Neutrophil (primary cell): ENCODE measurements around the gene OTULINL.
"Not testable (repeated sequence)": the region's sequence is repeated elsewhere in the genome, so short reads cannot be mapped to it uniquely, and the experiment has no call there.

Experiments
- H3K27ac ChIP-seq: fragments of 200-600 bp; sonication (generic); 2 replicates; pipeline ENCODE4 v1.5.1; 2016; ENCODE audit warnings: mild to moderate bottlenecking, moderate library complexity
- H3K27me3 ChIP-seq: fragments of 200-600 bp; sonication (generic); 2 replicates; pipeline ENCODE4 v1.6.0; 2016; ENCODE audit warnings: mild to moderate bottlenecking
- H3K36me3 ChIP-seq: fragments of 200-600 bp; sonication (generic); 2 replicates; pipeline ENCODE4 v1.5.1; 2017
- H3K4me1 ChIP-seq, 2 experiments: fragments of 200-600 bp in 1 of 2; sonication (generic) in 1 of 2; 1 replicate in 1 of 2; 2 replicates in 1 of 2; pipeline versions ENCODE4 v1.5.1 to v1.6.1; 2013 to 2016; ENCODE audit warnings: low read depth in 1 of 2, low read length in 1 of 2, mild to moderate bottlenecking in 1 of 2, moderate library complexity in 1 of 2; ENCODE audit not compliant: control insufficient read depth in 1 of 2, insufficient read depth in 1 of 2
- H3K4me3 ChIP-seq, 2 experiments: fragments of 200-600 bp in 1 of 2; sonication (generic) in 1 of 2; 1 replicate in 1 of 2; 2 replicates in 1 of 2; pipeline ENCODE4 v1.5.1; 2013 to 2016; ENCODE audit warnings: low read depth in 1 of 2, low read length in 1 of 2, mild to moderate bottlenecking in 1 of 2, moderate library complexity in 1 of 2
- H3K9me3 ChIP-seq: fragments of 200-600 bp; sonication (generic); 2 replicates; pipeline ENCODE4 v1.5.1; 2016
- CTCF ChIP-seq: fragments of 200-600 bp; sonication (generic); IDR thresholded peaks from 2 replicates; pipeline ENCODE4 v1.5.1; 2016; ENCODE audit warnings: antibody characterized with exemption

The OTULINL gene

GRCh38 chr5:14547666-14548065, 33.9 kb upstream of the OTULINL start:
- TF ChIP-seq CTCF: no peak
- Histone ChIP-seq H3K27ac (peak overlapping the region; percentile 80), H3K4me1 (peaks cover 94 to 98% of the 10 kb centered on the region in 2 experiments), H3K9me3 (no peaks in the 10 kb centered on the region), H3K27me3 (no peaks in the 10 kb centered on the region), H3K4me3 (peak overlapping the region in 1 of 2 experiments; percentile 6), H3K36me3 (no peaks in the 10 kb centered on the region)

DNA sequence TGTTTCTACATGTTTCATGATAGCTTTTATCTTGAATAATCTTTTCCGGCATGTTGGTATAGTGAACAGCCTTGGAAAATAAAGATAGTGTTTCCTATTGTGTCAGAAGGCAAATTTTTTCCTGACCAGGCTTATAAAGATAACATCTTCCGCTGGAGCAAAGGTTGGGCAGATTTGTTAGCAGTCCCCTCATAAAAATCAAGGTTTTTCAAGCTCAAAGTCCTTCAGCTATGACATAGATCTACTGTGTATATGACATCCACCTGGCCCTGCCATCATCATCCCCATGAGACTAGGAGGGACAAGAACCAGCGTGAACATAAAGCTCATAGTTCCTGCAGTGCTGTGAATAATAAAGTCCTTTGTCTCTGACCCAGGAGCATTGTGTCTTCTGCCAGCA, 30.4 kb upstream of the OTULINL start:
- Histone ChIP-seq H3K4me1 (peaks cover 62 to 64% of the 10 kb centered on the region in 2 experiments), H3K4me3 (no peak overlapping the region), H3K9me3 (no peaks in the 10 kb centered on the region), H3K27me3 (no peaks in the 10 kb centered on the region), H3K36me3 (no peaks in the 10 kb centered on the region), H3K27ac (peak overlapping the region; percentile 47)
- no peak for TF ChIP-seq CTCF

DNA sequence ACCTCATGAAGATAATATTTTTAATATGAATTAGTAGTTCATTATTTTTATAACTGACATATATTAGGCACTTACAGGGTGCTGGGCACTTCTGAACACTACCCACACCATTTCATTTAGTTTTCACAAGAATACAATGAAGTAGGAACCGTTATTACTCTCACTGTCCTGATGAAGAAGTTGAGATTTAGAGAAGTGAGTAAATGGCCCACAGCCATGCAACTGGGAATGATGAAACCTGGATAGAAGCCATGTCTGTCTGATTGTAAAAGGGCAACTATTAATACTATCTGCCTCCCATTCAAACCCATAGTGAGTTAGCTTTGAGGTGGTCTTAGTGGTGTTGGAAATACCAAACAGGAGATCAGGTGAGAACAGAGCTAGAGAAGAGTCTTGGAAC, 29.6 kb upstream of the OTULINL start:
- no peaks in the 10 kb centered on the region for H3K27me3 ChIP-seq
- H3K4me3 ChIP-seq: no peak overlapping the region
- peak overlapping the region; percentile 47 for H3K27ac ChIP-seq
- no peaks in the 10 kb centered on the region for H3K9me3 ChIP-seq
- TF ChIP-seq CTCF: no peak
- H3K36me3 ChIP-seq: no peaks in the 10 kb centered on the region
- peaks cover 54 to 56% of the 10 kb centered on the region in 2 experiments for H3K4me1 ChIP-seq

DNA sequence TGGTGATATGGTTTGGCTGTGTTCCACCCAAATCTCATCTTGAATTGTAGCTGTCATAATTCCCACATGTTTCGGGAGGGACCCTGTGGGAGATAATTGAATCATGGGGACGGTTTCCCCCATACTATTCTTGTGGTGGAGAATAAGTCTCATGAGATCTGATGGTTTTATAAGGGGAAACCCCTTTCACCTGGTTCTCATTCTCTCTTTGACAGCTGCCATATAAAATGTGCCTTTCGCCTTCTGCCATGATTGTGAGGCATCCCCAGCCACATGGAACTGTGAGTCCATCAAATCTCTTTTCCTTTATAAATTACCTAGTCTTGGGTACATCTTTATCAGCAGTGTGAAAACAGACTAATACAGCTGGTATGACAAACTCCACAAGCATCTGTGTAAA, 27.3 kb upstream of the OTULINL start:
- not testable (repeated sequence) for H3K4me3 ChIP-seq, H3K36me3 ChIP-seq, H3K9me3 ChIP-seq, H3K27ac ChIP-seq, H3K27me3 ChIP-seq
- H3K4me1 ChIP-seq: peaks cover 52 to 54% of the 10 kb centered on the region in 2 experiments

- Histone ChIP-seq H3K27ac (no peak overlapping the region), H3K4me1 (peaks cover 52 to 56% of the 10 kb centered on the region in 2 experiments), H3K4me3 (no peak overlapping the region), H3K36me3 (no peaks in the 10 kb centered on the region), H3K27me3 (no peaks in the 10 kb centered on the region), H3K9me3 (no peaks in the 10 kb centered on the region)
- no peak for TF ChIP-seq CTCF
Measured at GRCh38 chr5:14556015-14556414, 25.6 kb upstream of the OTULINL start.

DNA sequence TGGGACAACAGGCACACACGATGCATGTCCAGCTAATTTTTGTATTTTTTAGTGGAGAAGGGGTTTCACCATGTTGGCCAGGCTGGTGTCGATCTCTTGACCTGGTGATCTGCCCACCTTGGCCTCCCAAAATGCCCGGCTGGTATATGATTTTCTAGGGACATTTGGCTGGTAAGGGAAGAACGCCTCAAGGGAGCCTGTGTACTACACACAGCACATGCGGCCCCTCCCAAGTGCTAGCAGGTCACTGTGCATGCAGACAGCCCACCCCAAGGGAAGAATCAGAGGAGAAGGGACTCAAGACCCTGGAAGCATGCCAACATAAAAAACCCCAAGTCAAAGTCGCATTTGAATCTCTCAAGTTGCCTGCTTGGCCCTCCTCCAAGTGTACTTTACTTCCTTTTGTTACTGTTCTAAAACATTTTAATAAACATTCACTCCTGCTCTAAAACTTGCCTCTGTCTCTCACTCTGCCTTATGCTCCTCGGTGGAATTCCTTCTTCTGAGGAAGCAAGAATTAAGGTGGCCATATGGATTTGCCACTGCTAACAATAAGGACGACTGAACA, 24.3 kb upstream of the OTULINL start:
- Histone ChIP-seq H3K4me3 (no peak overlapping the region), H3K36me3 (no peaks in the 10 kb centered on the region), H3K27me3 (no peaks in the 10 kb centered on the region), H3K4me1 (peaks cover 49 to 53% of the 10 kb centered on the region in 2 experiments), H3K9me3 (no peaks in the 10 kb centered on the region), H3K27ac (peak overlapping the region; percentile 85)
- no peak for TF ChIP-seq CTCF
